ENCODE measurements around the gene TMEM214. TPM values are rescaled to one million over a fixed set of nuclear protein-coding genes. Genes with fewer than 3 reads are reported as not detected.

Gene TMEM214
- total RNA-seq, 1 donor from 2014 or later = 103 TPM

- DNase-seq (ENCODE audit: low read depth) = no peak
These were observed 23.7 kb upstream of the TMEM214 start for GRCh38 chr2:27009083-27009482.

- DNase-seq (ENCODE audit: low read depth) = no peak
These were observed 23.0 kb upstream of the TMEM214 start for GRCh38 chr2:27009716-27010115.

- no peak for DNase-seq (ENCODE audit: low read depth)
These were observed 22.6 kb upstream of the TMEM214 start for GRCh38 chr2:27010139-27010538.

- no peak for DNase-seq (ENCODE audit: low read depth)
These were observed 19.0 kb upstream of the TMEM214 start for GRCh38 chr2:27013738-27014137.

GRCh38 chr2:27014771-27015433, 17.9 kb upstream of the TMEM214 start:
- peak; percentile 62 for DNase-seq (ENCODE audit: low read depth)

GRCh38 chr2:27016801-27017325, 15.9 kb upstream of the TMEM214 start:
- peak; percentile 81 for DNase-seq (ENCODE audit: low read depth)

- peak; percentile 65 for DNase-seq (ENCODE audit: low read depth)
These were observed 14.6 kb upstream of the TMEM214 start for GRCh38 chr2:27018142-27018541.

- DNase-seq (ENCODE audit: low read depth) = no peak
These were observed 13.3 kb upstream of the TMEM214 start for GRCh38 chr2:27019459-27019858.

GRCh38 chr2:27019931-27020855, 12.6 kb upstream of the TMEM214 start:
- DNase-seq (ENCODE audit: low read depth) = no peak

- peak; percentile 94 for DNase-seq (ENCODE audit: low read depth)
These were observed 11.3 kb upstream of the TMEM214 start for GRCh38 chr2:27021253-27022049.

- DNase-seq (ENCODE audit: low read depth) = no peak
These were observed 9.0 kb upstream of the TMEM214 start for GRCh38 chr2:27023740-27024139.

- no peak for DNase-seq (ENCODE audit: low read depth)
These were observed 8.6 kb upstream of the TMEM214 start for GRCh38 chr2:27024188-27024587.

GRCh38 chr2:27024812-27025211, 8.0 kb upstream of the TMEM214 start:
- no peak for DNase-seq (ENCODE audit: low read depth)

- DNase-seq (ENCODE audit: low read depth) = no peak
These were observed 7.4 kb upstream of the TMEM214 start for GRCh38 chr2:27025281-27025800.

- DNase-seq (ENCODE audit: low read depth) = peak; percentile 81
These were observed 6.6 kb upstream of the TMEM214 start for GRCh38 chr2:27025861-27026851.

- DNase-seq (ENCODE audit: low read depth) = peak; percentile 91
These were observed 5.5 kb upstream of the TMEM214 start for GRCh38 chr2:27027211-27027651.

- DNase-seq (ENCODE audit: low read depth) = no peak
These were observed 3.7 kb upstream of the TMEM214 start for GRCh38 chr2:27029051-27029450.

GRCh38 chr2:27033253-27033852, 588 bp downstream of the TMEM214 start:
- DNase-seq (ENCODE audit: low read depth) = no peak

- DNase-seq (ENCODE audit: low read depth) = no peak
These were observed 5.2 kb downstream of the TMEM214 start for GRCh38 chr2:27038012-27038411.
